HT-29 (cell line): ENCODE data around the gene IRX5. TPM values are rescaled to one million over a fixed set of nuclear protein-coding genes. Genes with fewer than 3 reads are reported as not detected.

ENCODE experiments used
- DNase-seq: peaks from one replicate; pipeline ENCODE4 v3.0.0-alpha.2; 2015; ENCODE audit warnings: low spot score
- total RNA-seq: library from RNA; depleted of rRNA; stranded (reverse); fragments of >200 nt; shearing (Covaris generic); gene quantifications from 2 replicates; pipeline ENCODE4 v1.2.3, GENCODE V29; 2014; rRNA removed

IRX5 gene
- 8.1 and 9.0 TPM in 2 replicates for total RNA-seq

GRCh38 chr16:54930005-54930868, at the start of gene IRX5:
Gene IRX5 (plus strand): TSS chr16:54930865. CDS start chr16:54931199, 334 bp downstream.
- peak; percentile 91 for DNase-seq

GRCh38 chr16:54882556-54882955, 48.1 kb upstream of the IRX5 start:
- DNase-seq = no peak

- no peak for DNase-seq
Measured at GRCh38 chr16:54883358-54883757, 47.3 kb upstream of the IRX5 start.

- no peak for DNase-seq
Measured at GRCh38 chr16:54886078-54886477, 44.6 kb upstream of the IRX5 start.

GRCh38 chr16:54890381-54890780, 40.3 kb upstream of the IRX5 start:
- no peak for DNase-seq

GRCh38 chr16:54891346-54891745, 39.3 kb upstream of the IRX5 start:
- DNase-seq = no peak

GRCh38 chr16:54892981-54893380, 37.7 kb upstream of the IRX5 start:
- peak; percentile 12 for DNase-seq

GRCh38 chr16:54897930-54898329, 32.7 kb upstream of the IRX5 start:
- DNase-seq = no peak

GRCh38 chr16:54901606-54902005, 29.1 kb upstream of the IRX5 start:
- DNase-seq = no peak

- DNase-seq = no peak
Measured at GRCh38 chr16:54903047-54903446, 27.6 kb upstream of the IRX5 start.

GRCh38 chr16:54911079-54911478, 19.6 kb upstream of the IRX5 start:
- no peak for DNase-seq

- no peak for DNase-seq
Measured at GRCh38 chr16:54912720-54913119, 17.9 kb upstream of the IRX5 start.

- DNase-seq = no peak
Measured at GRCh38 chr16:54921206-54921824, 9.3 kb upstream of the IRX5 start.

GRCh38 chr16:54923055-54923473, 7.6 kb upstream of the IRX5 start:
- no peak for DNase-seq

- DNase-seq = no peak
Measured at GRCh38 chr16:54923988-54924387, 6.7 kb upstream of the IRX5 start.

GRCh38 chr16:54926166-54926838, 4.4 kb upstream of the IRX5 start:
- no peak for DNase-seq

- peak; percentile 48 for DNase-seq
Measured at GRCh38 chr16:54927125-54928015, 3.3 kb upstream of the IRX5 start.

- peak; percentile 42 for DNase-seq
Measured at GRCh38 chr16:54928016-54928356, 2.7 kb upstream of the IRX5 start.

- peak; percentile 56 for DNase-seq
Measured at GRCh38 chr16:54928411-54929089, 2.1 kb upstream of the IRX5 start.

- DNase-seq = peak; percentile 99
Measured at GRCh38 chr16:54929090-54930004, 1.3 kb upstream of the IRX5 start.
